PFSK-1 (cell line): Measurements from ENCODE around the gene GRHPR.

Experiments used
- POLR2AphosphoS5 ChIP-seq: IDR thresholded peaks from 2 replicates; pipeline ENCODE4 v1.6.1; 2012; ENCODE audit warnings: low read depth, mild to moderate bottlenecking, control low read depth, low read length, moderate library complexity
- SIN3A ChIP-seq: IDR thresholded peaks from 2 replicates; pipeline ENCODE4 v1.6.1; 2012; ENCODE audit warnings: mild to moderate bottlenecking, low read length, moderate library complexity, borderline replicate concordance; ENCODE audit not compliant: insufficient read depth
- TAF1 ChIP-seq: IDR thresholded peaks from 2 replicates; pipeline ENCODE4 v1.6.1; 2012; ENCODE audit warnings: low read length, control low read depth, borderline replicate concordance; ENCODE audit not compliant: insufficient read depth
- TF ChIP-seq, protein P1 (sequence below), 2 experiments: IDR thresholded peaks; 2 replicates each; pipeline versions ENCODE4 v1.6.1 to v1.8.0; 2011 to 2012; ENCODE audit warnings: low read depth in 2 of 2, low read length in 2 of 2, control low read depth in 1 of 2, inconsistent platforms in 1 of 2, mild to moderate bottlenecking in 1 of 2, moderate library complexity in 1 of 2; ENCODE audit not compliant: insufficient read depth in 1 of 2

DNA sequence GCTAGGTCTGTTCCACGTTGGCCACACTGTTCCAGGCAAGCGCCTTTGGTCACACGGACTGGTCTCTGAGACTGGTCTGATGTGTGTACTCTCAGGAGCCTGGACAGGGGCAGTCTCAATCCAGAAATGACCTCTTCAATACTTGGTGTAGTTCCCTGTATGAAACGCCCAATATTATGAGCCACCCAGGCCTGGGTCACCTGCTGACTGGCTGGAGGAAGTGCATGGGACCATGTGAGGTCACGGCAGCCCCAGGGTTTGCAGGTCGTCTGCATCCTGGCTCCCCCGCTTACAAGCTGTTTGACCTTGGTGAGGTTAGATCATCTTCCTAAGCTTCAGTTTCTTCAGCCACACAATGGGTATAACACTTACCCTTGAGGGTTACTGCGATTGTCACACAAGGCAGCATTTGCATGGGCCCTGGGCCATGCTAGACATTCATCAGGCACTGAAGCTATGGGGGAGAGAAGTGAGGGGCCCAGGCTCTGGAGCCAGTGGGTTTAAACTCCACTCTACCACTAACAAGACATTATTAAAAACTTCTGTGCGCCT is 5.2 kb upstream of the GRHPR start:
- TF ChIP-seq POLR2AphosphoS5 (no peak), TAF1 (no peak), SIN3A (no peak)
- TF ChIP-seq, protein P1, sequence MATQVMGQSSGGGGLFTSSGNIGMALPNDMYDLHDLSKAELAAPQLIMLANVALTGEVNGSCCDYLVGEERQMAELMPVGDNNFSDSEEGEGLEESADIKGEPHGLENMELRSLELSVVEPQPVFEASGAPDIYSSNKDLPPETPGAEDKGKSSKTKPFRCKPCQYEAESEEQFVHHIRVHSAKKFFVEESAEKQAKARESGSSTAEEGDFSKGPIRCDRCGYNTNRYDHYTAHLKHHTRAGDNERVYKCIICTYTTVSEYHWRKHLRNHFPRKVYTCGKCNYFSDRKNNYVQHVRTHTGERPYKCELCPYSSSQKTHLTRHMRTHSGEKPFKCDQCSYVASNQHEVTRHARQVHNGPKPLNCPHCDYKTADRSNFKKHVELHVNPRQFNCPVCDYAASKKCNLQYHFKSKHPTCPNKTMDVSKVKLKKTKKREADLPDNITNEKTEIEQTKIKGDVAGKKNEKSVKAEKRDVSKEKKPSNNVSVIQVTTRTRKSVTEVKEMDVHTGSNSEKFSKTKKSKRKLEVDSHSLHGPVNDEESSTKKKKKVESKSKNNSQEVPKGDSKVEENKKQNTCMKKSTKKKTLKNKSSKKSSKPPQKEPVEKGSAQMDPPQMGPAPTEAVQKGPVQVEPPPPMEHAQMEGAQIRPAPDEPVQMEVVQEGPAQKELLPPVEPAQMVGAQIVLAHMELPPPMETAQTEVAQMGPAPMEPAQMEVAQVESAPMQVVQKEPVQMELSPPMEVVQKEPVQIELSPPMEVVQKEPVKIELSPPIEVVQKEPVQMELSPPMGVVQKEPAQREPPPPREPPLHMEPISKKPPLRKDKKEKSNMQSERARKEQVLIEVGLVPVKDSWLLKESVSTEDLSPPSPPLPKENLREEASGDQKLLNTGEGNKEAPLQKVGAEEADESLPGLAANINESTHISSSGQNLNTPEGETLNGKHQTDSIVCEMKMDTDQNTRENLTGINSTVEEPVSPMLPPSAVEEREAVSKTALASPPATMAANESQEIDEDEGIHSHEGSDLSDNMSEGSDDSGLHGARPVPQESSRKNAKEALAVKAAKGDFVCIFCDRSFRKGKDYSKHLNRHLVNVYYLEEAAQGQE (IDR thresholded peaks at IDR 0.05; ENCODE audit: insufficient read depth in 1 of 2, low read depth in 2 of 2, low read length in 2 of 2), result no peak
